ENCODE data around the gene PTPRB. TPM values are rescaled to one million over a fixed set of nuclear protein-coding genes. Genes with fewer than 3 reads are reported as not detected.

PTPRB gene
- total RNA-seq, 1 donor from 2014 or later = 19.3 TPM

GRCh38 chr12:70607107-70607506 lies 30.1 kb downstream of the PTPRB start:
- Histone ChIP-seq H3K9me3 (ENCODE audit: control insufficient read depth in 3 of 3, low read length in 3 of 3) (no peaks in the 10 kb centered on the region), H3K36me3 (ENCODE audit: control insufficient read depth in 3 of 3, insufficient read depth in 3 of 3, low read length in 3 of 3) (no peaks in the 10 kb centered on the region), H3K4me1 (ENCODE audit: control insufficient read depth in 3 of 3, insufficient read depth in 3 of 3, low read length in 3 of 3) (peaks cover 0 to 5% (median 4%) of the 10 kb centered on the region in 3 donors), H3K27me3 (ENCODE audit: control insufficient read depth in 3 of 3, insufficient read depth in 3 of 3, low read length in 3 of 3) (peaks cover 5 to 12% (median 6%) of the 10 kb centered on the region in 3 donors), H3K27ac (ENCODE audit: low read depth, low read length) (no peak overlapping the region), H3K9ac (ENCODE audit: low read depth in 1 of 3, low read length in 3 of 3) (no peak overlapping the region), H3K4me3 (ENCODE audit: low read length in 3 of 3) (peak overlapping the region in 1 of 3 donors; percentile 7)

GRCh38 chr12:70605976-70606375 lies 31.3 kb downstream of the PTPRB start:
- H3K36me3 ChIP-seq (ENCODE audit: control insufficient read depth in 3 of 3, insufficient read depth in 3 of 3, low read length in 3 of 3) = no peaks in the 10 kb centered on the region
- no peak overlapping the region for H3K27ac ChIP-seq (ENCODE audit: low read depth, low read length)
- H3K9ac ChIP-seq (ENCODE audit: low read depth in 1 of 3, low read length in 3 of 3) = peak overlapping the region in 1 of 3 donors; percentile 28
- peak overlapping the region; percentile 7 to 44 (median 10) for H3K4me3 ChIP-seq (ENCODE audit: low read length in 3 of 3)
- H3K9me3 ChIP-seq (ENCODE audit: control insufficient read depth in 3 of 3, low read length in 3 of 3) = no peaks in the 10 kb centered on the region
- peaks cover 5 to 12% (median 6%) of the 10 kb centered on the region in 3 donors for H3K27me3 ChIP-seq (ENCODE audit: control insufficient read depth in 3 of 3, insufficient read depth in 3 of 3, low read length in 3 of 3)
- H3K4me1 ChIP-seq (ENCODE audit: control insufficient read depth in 3 of 3, insufficient read depth in 3 of 3, low read length in 3 of 3) = peaks cover 0 to 5% (median 4%) of the 10 kb centered on the region in 3 donors

- Histone ChIP-seq H3K9me3 (ENCODE audit: control insufficient read depth in 3 of 3, low read length in 3 of 3) (no peaks in the 10 kb centered on the region), H3K36me3 (ENCODE audit: control insufficient read depth in 3 of 3, insufficient read depth in 3 of 3, low read length in 3 of 3) (no peaks in the 10 kb centered on the region), H3K4me3 (ENCODE audit: low read length in 3 of 3) (peak overlapping the region in 1 of 3 donors; percentile 24), H3K27ac (ENCODE audit: low read depth, low read length) (no peak overlapping the region), H3K9ac (ENCODE audit: low read depth in 1 of 3, low read length in 3 of 3) (no peak overlapping the region), H3K27me3 (ENCODE audit: control insufficient read depth in 3 of 3, insufficient read depth in 3 of 3, low read length in 3 of 3) (peaks cover 4 to 12% (median 5%) of the 10 kb centered on the region in 3 donors), H3K4me1 (ENCODE audit: control insufficient read depth in 3 of 3, insufficient read depth in 3 of 3, low read length in 3 of 3) (peaks cover 0 to 4% (median 4%) of the 10 kb centered on the region in 3 donors)
Observed at GRCh38 chr12:70604662-70605061, 32.6 kb downstream of the PTPRB start.

GRCh38 chr12:70603044-70603443 lies 34.2 kb downstream of the PTPRB start:
- Histone ChIP-seq H3K27me3 (ENCODE audit: control insufficient read depth in 3 of 3, insufficient read depth in 3 of 3, low read length in 3 of 3) (no peaks in the 10 kb centered on the region), H3K27ac (ENCODE audit: low read depth, low read length) (no peak overlapping the region), H3K9me3 (ENCODE audit: control insufficient read depth in 3 of 3, low read length in 3 of 3) (no peaks in the 10 kb centered on the region), H3K4me1 (ENCODE audit: control insufficient read depth in 3 of 3, insufficient read depth in 3 of 3, low read length in 3 of 3) (no peaks in the 10 kb centered on the region), H3K4me3 (ENCODE audit: low read length in 3 of 3) (no peak overlapping the region), H3K36me3 (ENCODE audit: control insufficient read depth in 3 of 3, insufficient read depth in 3 of 3, low read length in 3 of 3) (no peaks in the 10 kb centered on the region), H3K9ac (ENCODE audit: low read depth in 1 of 3, low read length in 3 of 3) (no peak overlapping the region)

- Histone ChIP-seq H3K9me3 (ENCODE audit: control insufficient read depth in 3 of 3, low read length in 3 of 3) (no peaks in the 10 kb centered on the region), H3K36me3 (ENCODE audit: control insufficient read depth in 3 of 3, insufficient read depth in 3 of 3, low read length in 3 of 3) (no peaks in the 10 kb centered on the region), H3K4me1 (ENCODE audit: control insufficient read depth in 3 of 3, insufficient read depth in 3 of 3, low read length in 3 of 3) (no peaks in the 10 kb centered on the region), H3K9ac (ENCODE audit: low read depth in 1 of 3, low read length in 3 of 3) (no peak overlapping the region), H3K4me3 (ENCODE audit: low read length in 3 of 3) (no peak overlapping the region), H3K27ac (ENCODE audit: low read depth, low read length) (no peak overlapping the region), H3K27me3 (ENCODE audit: control insufficient read depth in 3 of 3, insufficient read depth in 3 of 3, low read length in 3 of 3) (no peaks in the 10 kb centered on the region)
Observed at GRCh38 chr12:70598467-70599193, 38.6 kb downstream of the PTPRB start.

- Histone ChIP-seq H3K9me3 (ENCODE audit: control insufficient read depth in 3 of 3, low read length in 3 of 3) (no peaks in the 10 kb centered on the region), H3K27me3 (ENCODE audit: control insufficient read depth in 3 of 3, insufficient read depth in 3 of 3, low read length in 3 of 3) (no peaks in the 10 kb centered on the region), H3K4me1 (ENCODE audit: control insufficient read depth in 3 of 3, insufficient read depth in 3 of 3, low read length in 3 of 3) (peaks cover 0 to 4% (median 0%) of the 10 kb centered on the region in 3 donors), H3K27ac (ENCODE audit: low read depth, low read length) (no peak overlapping the region), H3K4me3 (ENCODE audit: low read length in 3 of 3) (no peak overlapping the region), H3K9ac (ENCODE audit: low read depth in 1 of 3, low read length in 3 of 3) (no peak overlapping the region), H3K36me3 (ENCODE audit: control insufficient read depth in 3 of 3, insufficient read depth in 3 of 3, low read length in 3 of 3) (no peaks in the 10 kb centered on the region)
Observed at GRCh38 chr12:70592664-70593063, 44.6 kb downstream of the PTPRB start.

- Histone ChIP-seq H3K4me3 (ENCODE audit: low read length in 3 of 3) (no peak overlapping the region), H3K36me3 (ENCODE audit: control insufficient read depth in 3 of 3, insufficient read depth in 3 of 3, low read length in 3 of 3) (no peaks in the 10 kb centered on the region), H3K27ac (ENCODE audit: low read depth, low read length) (no peak overlapping the region), H3K27me3 (ENCODE audit: control insufficient read depth in 3 of 3, insufficient read depth in 3 of 3, low read length in 3 of 3) (no peaks in the 10 kb centered on the region), H3K9ac (ENCODE audit: low read depth in 1 of 3, low read length in 3 of 3) (no peak overlapping the region), H3K9me3 (ENCODE audit: control insufficient read depth in 3 of 3, low read length in 3 of 3) (no peaks in the 10 kb centered on the region), H3K4me1 (ENCODE audit: control insufficient read depth in 3 of 3, insufficient read depth in 3 of 3, low read length in 3 of 3) (peaks cover 0 to 4% (median 0%) of the 10 kb centered on the region in 3 donors)
Observed at GRCh38 chr12:70590549-70591226, 46.5 kb downstream of the PTPRB start.

- Histone ChIP-seq H3K27ac (ENCODE audit: low read depth, low read length) (no peak overlapping the region), H3K36me3 (ENCODE audit: control insufficient read depth in 3 of 3, insufficient read depth in 3 of 3, low read length in 3 of 3) (no peaks in the 10 kb centered on the region)
Observed at GRCh38 chr12:70590051-70590450, 47.2 kb downstream of the PTPRB start.

GRCh38 chr12:70584332-70584731 lies 52.9 kb downstream of the PTPRB start:
- no peak overlapping the region for H3K9ac ChIP-seq (ENCODE audit: low read depth in 1 of 3, low read length in 3 of 3)
- no peak overlapping the region for H3K4me3 ChIP-seq (ENCODE audit: low read length in 3 of 3)
- no peaks in the 10 kb centered on the region for H3K4me1 ChIP-seq (ENCODE audit: control insufficient read depth in 3 of 3, insufficient read depth in 3 of 3, low read length in 3 of 3)
- H3K27ac ChIP-seq (ENCODE audit: low read depth, low read length) = no peak overlapping the region
- H3K9me3 ChIP-seq (ENCODE audit: control insufficient read depth in 3 of 3, low read length in 3 of 3) = peaks cover 0 to 3% (median 0%) of the 10 kb centered on the region in 3 donors
- no peaks in the 10 kb centered on the region for H3K36me3 ChIP-seq (ENCODE audit: control insufficient read depth in 3 of 3, insufficient read depth in 3 of 3, low read length in 3 of 3)
- no peaks in the 10 kb centered on the region for H3K27me3 ChIP-seq (ENCODE audit: control insufficient read depth in 3 of 3, insufficient read depth in 3 of 3, low read length in 3 of 3)

More at GRCh38 chr12:70590051-70590450, 47.2 kb downstream of the PTPRB start:
- H3K4me1 ChIP-seq (ENCODE audit: control insufficient read depth in 3 of 3, insufficient read depth in 3 of 3, low read length in 3 of 3) = peaks cover 0 to 4% (median 0%) of the 10 kb centered on the region in 3 donors
- no peaks in the 10 kb centered on the region for H3K9me3 ChIP-seq (ENCODE audit: control insufficient read depth in 3 of 3, low read length in 3 of 3)
- H3K4me3 ChIP-seq (ENCODE audit: low read length in 3 of 3) = no peak overlapping the region
- H3K27me3 ChIP-seq (ENCODE audit: control insufficient read depth in 3 of 3, insufficient read depth in 3 of 3, low read length in 3 of 3) = no peaks in the 10 kb centered on the region
- no peak overlapping the region for H3K9ac ChIP-seq (ENCODE audit: low read depth in 1 of 3, low read length in 3 of 3)

GRCh38 chr12:70583251-70583650 lies 54.0 kb downstream of the PTPRB start:
- H3K4me3 ChIP-seq (ENCODE audit: low read length in 3 of 3) = no peak overlapping the region
- no peak overlapping the region for H3K9ac ChIP-seq (ENCODE audit: low read depth in 1 of 3, low read length in 3 of 3)
- no peaks in the 10 kb centered on the region for H3K4me1 ChIP-seq (ENCODE audit: control insufficient read depth in 3 of 3, insufficient read depth in 3 of 3, low read length in 3 of 3)
- H3K36me3 ChIP-seq (ENCODE audit: control insufficient read depth in 3 of 3, insufficient read depth in 3 of 3, low read length in 3 of 3) = no peaks in the 10 kb centered on the region
- peaks cover 0 to 3% (median 0%) of the 10 kb centered on the region in 3 donors for H3K9me3 ChIP-seq (ENCODE audit: control insufficient read depth in 3 of 3, low read length in 3 of 3)
- H3K27ac ChIP-seq (ENCODE audit: low read depth, low read length) = no peak overlapping the region
- H3K27me3 ChIP-seq (ENCODE audit: control insufficient read depth in 3 of 3, insufficient read depth in 3 of 3, low read length in 3 of 3) = no peaks in the 10 kb centered on the region
